ENCODE data around the gene AGBL4. TPM values are rescaled to one million over a fixed set of nuclear protein-coding genes. Genes with fewer than 3 reads are reported as not detected.

Gene AGBL4
- total RNA-seq, 1 experiment from 2014 or later, result not detected

DNA sequence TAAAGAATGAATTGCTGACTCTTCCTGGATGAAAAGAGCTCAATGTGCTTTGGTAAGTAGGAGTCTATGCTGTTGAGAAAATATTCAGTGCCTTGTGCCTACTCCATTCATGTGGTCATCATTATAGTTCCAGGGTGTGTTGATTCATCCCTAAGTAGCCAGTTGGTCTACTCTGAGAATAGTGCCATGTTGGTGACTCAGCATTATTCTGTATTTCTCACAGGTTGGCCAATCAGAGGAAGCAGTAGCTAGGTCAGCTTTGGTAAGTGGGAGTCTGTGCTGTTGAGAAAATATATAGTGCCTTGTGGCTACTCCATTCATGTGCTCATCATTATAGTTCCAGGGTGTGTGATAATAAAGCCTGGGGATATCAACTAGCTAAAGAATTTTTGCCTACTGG is 397.3 kb downstream of the AGBL4 start:
- no TSS peak for BruUV-seq (replicated peaks)
- no peak overlapping the region; a peak in 1 of 4 replicates for H3K4me3 ChIP-seq (replicated peaks in 1 of 2; ENCODE audit: low read depth in 1 of 2, low read length in 2 of 2)

More for the DNA sequence above, 397.3 kb downstream of the AGBL4 start:
- Histone ChIP-seq H3K9me3 (ENCODE audit: control insufficient read depth in 1 of 2, insufficient read depth in 1 of 2, low read depth in 1 of 2, low read length in 2 of 2) (peaks cover 8 to 9% of the 10 kb centered on the region in 2 experiments; a peak in 2 of 4 replicates), H3K4me2 (ENCODE audit: low read length) (no peak overlapping the region), H4K20me1 (ENCODE audit: insufficient read depth) (no peaks in the 10 kb centered on the region), H3K4me1 (ENCODE audit: control insufficient read depth in 1 of 2, insufficient read depth in 2 of 2, low read length in 2 of 2) (no peaks in the 10 kb centered on the region), H3K79me2 (ENCODE audit: insufficient read depth, low read length) (no peaks in the 10 kb centered on the region), H3K36me3 (ENCODE audit: control insufficient read depth in 1 of 2, insufficient read depth in 2 of 2, low read length in 2 of 2) (no peaks in the 10 kb centered on the region), H3K9me2 (ENCODE audit: insufficient read depth) (no peaks in the 10 kb centered on the region), H3K27me3 (ENCODE audit: insufficient read depth, low read length) (no peaks in the 10 kb centered on the region), H3K9ac (ENCODE audit: low read length) (no peak overlapping the region), H3K27ac (ENCODE audit: low read depth, low read length) (no peak overlapping the region), H2AFZ (ENCODE audit: low read depth, low read length, poor library complexity, severe bottlenecking) (no peak overlapping the region)
- intact Hi-C loops (cut with micrococcal nuclease), result no loop called here
- POLR2A ChIA-PET, result no interaction called here
- DNase-seq (ENCODE audit: low read depth, low spot score) (no peak), ATAC-seq (no peak)
- CTCF ChIA-PET, result no interaction called here
- TF ChIP-seq SIN3A (IDR thresholded peaks at IDR 0.05; ENCODE audit: low read depth) (no peak), POLR2AphosphoS5 (IDR thresholded peaks at IDR 0.05; ENCODE audit: low read depth, low read length) (no peak), FOSL1 (IDR thresholded peaks at IDR 0.05; ENCODE audit: low read depth) (no peak), ELF1 (IDR thresholded peaks at IDR 0.05; ENCODE audit: borderline replicate concordance, low read depth) (no peak), SP1 (IDR thresholded peaks at IDR 0.05; ENCODE audit: low read depth) (no peak), EZH2 (IDR thresholded peaks at IDR 0.05) (no peak), CBX3 (IDR thresholded peaks at IDR 0.05; ENCODE audit: low read depth) (no peak), EZH2phosphoT487 (IDR thresholded peaks at IDR 0.05; ENCODE audit: borderline replicate concordance) (no peak), RAD21 (IDR thresholded peaks at IDR 0.05; ENCODE audit: low read depth) (no peak), ZNF274 (IDR thresholded peaks at IDR 0.05; ENCODE audit: low read depth, low read length) (no peak), SRF (IDR thresholded peaks at IDR 0.05; ENCODE audit: low read depth) (no peak), CEBPB (IDR thresholded peaks at IDR 0.05; ENCODE audit: low read depth) (no peak), EGR1 (IDR thresholded peaks at IDR 0.05; ENCODE audit: low read depth) (no peak)
- TF ChIP-seq, protein P1, sequence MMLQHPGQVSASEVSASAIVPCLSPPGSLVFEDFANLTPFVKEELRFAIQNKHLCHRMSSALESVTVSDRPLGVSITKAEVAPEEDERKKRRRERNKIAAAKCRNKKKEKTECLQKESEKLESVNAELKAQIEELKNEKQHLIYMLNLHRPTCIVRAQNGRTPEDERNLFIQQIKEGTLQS (IDR thresholded peaks at IDR 0.05), result no peak
- TF ChIP-seq, protein P2, sequence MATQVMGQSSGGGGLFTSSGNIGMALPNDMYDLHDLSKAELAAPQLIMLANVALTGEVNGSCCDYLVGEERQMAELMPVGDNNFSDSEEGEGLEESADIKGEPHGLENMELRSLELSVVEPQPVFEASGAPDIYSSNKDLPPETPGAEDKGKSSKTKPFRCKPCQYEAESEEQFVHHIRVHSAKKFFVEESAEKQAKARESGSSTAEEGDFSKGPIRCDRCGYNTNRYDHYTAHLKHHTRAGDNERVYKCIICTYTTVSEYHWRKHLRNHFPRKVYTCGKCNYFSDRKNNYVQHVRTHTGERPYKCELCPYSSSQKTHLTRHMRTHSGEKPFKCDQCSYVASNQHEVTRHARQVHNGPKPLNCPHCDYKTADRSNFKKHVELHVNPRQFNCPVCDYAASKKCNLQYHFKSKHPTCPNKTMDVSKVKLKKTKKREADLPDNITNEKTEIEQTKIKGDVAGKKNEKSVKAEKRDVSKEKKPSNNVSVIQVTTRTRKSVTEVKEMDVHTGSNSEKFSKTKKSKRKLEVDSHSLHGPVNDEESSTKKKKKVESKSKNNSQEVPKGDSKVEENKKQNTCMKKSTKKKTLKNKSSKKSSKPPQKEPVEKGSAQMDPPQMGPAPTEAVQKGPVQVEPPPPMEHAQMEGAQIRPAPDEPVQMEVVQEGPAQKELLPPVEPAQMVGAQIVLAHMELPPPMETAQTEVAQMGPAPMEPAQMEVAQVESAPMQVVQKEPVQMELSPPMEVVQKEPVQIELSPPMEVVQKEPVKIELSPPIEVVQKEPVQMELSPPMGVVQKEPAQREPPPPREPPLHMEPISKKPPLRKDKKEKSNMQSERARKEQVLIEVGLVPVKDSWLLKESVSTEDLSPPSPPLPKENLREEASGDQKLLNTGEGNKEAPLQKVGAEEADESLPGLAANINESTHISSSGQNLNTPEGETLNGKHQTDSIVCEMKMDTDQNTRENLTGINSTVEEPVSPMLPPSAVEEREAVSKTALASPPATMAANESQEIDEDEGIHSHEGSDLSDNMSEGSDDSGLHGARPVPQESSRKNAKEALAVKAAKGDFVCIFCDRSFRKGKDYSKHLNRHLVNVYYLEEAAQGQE (IDR thresholded peaks at IDR 0.05; ENCODE audit: low read depth), result no peak
- TF ChIP-seq, protein P3, sequence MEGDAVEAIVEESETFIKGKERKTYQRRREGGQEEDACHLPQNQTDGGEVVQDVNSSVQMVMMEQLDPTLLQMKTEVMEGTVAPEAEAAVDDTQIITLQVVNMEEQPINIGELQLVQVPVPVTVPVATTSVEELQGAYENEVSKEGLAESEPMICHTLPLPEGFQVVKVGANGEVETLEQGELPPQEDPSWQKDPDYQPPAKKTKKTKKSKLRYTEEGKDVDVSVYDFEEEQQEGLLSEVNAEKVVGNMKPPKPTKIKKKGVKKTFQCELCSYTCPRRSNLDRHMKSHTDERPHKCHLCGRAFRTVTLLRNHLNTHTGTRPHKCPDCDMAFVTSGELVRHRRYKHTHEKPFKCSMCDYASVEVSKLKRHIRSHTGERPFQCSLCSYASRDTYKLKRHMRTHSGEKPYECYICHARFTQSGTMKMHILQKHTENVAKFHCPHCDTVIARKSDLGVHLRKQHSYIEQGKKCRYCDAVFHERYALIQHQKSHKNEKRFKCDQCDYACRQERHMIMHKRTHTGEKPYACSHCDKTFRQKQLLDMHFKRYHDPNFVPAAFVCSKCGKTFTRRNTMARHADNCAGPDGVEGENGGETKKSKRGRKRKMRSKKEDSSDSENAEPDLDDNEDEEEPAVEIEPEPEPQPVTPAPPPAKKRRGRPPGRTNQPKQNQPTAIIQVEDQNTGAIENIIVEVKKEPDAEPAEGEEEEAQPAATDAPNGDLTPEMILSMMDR (IDR thresholded peaks at IDR 0.05 in 2 of 3, conservative IDR thresholded peaks at IDR 0.05 in 1 of 3; ENCODE audit: borderline replicate concordance in 1 of 3, insufficient read depth in 1 of 3, low read depth in 2 of 3, low read length in 2 of 3), result no peak
- TF ChIP-seq, protein P4, sequence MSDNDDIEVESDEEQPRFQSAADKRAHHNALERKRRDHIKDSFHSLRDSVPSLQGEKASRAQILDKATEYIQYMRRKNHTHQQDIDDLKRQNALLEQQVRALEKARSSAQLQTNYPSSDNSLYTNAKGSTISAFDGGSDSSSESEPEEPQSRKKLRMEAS (IDR thresholded peaks at IDR 0.05), result no peak
- TF ChIP-seq, protein P5, sequence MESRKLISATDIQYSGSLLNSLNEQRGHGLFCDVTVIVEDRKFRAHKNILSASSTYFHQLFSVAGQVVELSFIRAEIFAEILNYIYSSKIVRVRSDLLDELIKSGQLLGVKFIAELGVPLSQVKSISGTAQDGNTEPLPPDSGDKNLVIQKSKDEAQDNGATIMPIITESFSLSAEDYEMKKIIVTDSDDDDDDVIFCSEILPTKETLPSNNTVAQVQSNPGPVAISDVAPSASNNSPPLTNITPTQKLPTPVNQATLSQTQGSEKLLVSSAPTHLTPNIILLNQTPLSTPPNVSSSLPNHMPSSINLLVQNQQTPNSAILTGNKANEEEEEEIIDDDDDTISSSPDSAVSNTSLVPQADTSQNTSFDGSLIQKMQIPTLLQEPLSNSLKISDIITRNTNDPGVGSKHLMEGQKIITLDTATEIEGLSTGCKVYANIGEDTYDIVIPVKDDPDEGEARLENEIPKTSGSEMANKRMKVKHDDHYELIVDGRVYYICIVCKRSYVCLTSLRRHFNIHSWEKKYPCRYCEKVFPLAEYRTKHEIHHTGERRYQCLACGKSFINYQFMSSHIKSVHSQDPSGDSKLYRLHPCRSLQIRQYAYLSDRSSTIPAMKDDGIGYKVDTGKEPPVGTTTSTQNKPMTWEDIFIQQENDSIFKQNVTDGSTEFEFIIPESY (IDR thresholded peaks at IDR 0.05; ENCODE audit: extremely low read depth, insufficient replicate concordance, low read length), result no peak
- RAD21 ChIA-PET (ENCODE audit: low non-redundant PET in 1 of 2, low total read pairs in 2 of 2, uncharacterized antibody in 2 of 2, unreplicated experiment in 2 of 2), result no interaction called here

All from HCT116 (cell line).